Activated naive CD8-positive, alpha-beta T cell treated with anti-CD3 and anti-CD28 coated beads, Interleukin-2, amount 50 U/mL, for 24 hours (primary cell): ENCODE measurements around the gene TAS2R50.

Experiments used
- ATAC-seq: fragments of 150-1000 bp; cut with Tn5 transposase; one replicate; pipeline ENCODE4 v1.10.0; 2021
- DNase-seq: peaks from one replicate; pipeline ENCODE4 v3.0.0; 2021
- H3K27ac Mint-ChIP-seq: one replicate; pipeline ENCODE4 v1.8.0; 2021; ENCODE audit warnings: mild to moderate bottlenecking, mixed read lengths
- H3K27me3 Mint-ChIP-seq: one replicate; pipeline ENCODE4 v1.8.0; 2021; ENCODE audit warnings: mixed read lengths
- H3K36me3 Mint-ChIP-seq: one replicate; pipeline ENCODE4 v1.8.0; 2021; ENCODE audit warnings: low read depth, mixed read lengths
- H3K4me1 Mint-ChIP-seq: one replicate; pipeline ENCODE4 v1.8.0; 2021; ENCODE audit warnings: mixed read lengths
- H3K4me3 Mint-ChIP-seq: one replicate; pipeline ENCODE4 v1.8.0; 2021; ENCODE audit warnings: mild to moderate bottlenecking, moderate library complexity, mixed read lengths
- H3K9me3 Mint-ChIP-seq: one replicate; pipeline ENCODE4 v1.8.0; 2021; ENCODE audit warnings: mixed read lengths

TAS2R50 gene

DNA sequence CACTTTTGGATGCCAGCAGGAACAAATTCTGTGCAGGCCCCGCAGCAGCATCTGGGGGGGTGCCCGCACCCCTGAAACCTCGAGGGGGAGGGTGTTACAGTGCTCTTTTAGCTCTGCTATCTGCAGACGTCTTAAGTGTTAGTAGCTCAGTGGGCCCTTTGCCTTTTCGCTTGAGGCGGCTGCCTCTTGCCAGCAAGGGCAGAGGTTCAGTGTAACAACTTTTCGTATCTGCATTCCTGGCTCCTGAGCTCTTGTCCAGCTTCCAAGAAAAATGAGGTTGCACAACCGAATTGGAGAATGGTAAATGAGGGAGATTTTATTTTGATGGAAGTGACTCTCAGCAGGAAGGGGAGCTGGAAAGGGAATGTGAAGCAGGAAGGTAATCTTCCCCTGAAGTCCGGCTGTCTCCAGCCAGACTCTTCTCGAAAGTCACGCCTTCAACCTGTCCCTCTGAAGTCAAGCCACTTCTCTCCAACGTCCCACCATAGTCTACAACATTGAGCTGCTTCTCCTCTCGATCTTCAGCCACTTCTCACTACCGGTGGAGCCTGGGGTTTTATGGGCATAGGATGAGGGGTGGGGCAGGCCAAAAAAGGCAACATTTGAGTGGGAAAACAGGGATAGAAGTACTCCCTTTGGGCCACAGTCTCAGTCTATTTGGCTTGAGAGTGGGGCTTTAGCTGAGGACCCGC lies 17.8 kb downstream of the TAS2R50 start:
- H3K36me3 Mint-ChIP-seq: peaks cover 23% of the 10 kb centered on the region
- no peak overlapping the region for H3K27ac Mint-ChIP-seq
- DNase-seq (no peak), ATAC-seq (no peak)
- peaks cover 10% of the 10 kb centered on the region for H3K4me1 Mint-ChIP-seq
- H3K4me3 Mint-ChIP-seq: no peak overlapping the region
- no peaks in the 10 kb centered on the region for H3K27me3 Mint-ChIP-seq
- H3K9me3 Mint-ChIP-seq: no peaks in the 10 kb centered on the region

DNA sequence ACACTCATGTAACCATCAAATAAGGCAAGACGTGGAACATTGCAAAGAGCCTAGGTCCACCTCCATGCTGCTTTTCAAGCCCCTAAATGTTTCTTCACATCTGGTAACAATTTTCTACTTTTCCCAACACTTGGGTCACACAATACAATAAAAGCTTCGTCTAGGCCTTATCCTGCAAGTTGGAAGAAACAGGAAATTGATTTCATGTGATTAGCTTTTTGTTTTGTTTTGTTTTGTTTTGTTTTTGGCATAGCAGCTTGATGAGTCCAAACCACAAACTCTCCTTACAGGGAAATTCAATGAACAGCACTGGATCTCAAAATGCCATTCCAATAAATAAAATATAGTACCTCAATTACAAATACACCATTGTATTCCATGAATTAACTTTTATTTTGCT lies 19.3 kb downstream of the TAS2R50 start:
- Mint-ChIP-seq H3K36me3 (peaks cover 25% of the 10 kb centered on the region), H3K27ac (no peak overlapping the region), H3K9me3 (no peaks in the 10 kb centered on the region), H3K4me3 (no peak overlapping the region), H3K27me3 (no peaks in the 10 kb centered on the region), H3K4me1 (peaks cover 10% of the 10 kb centered on the region)
- ATAC-seq (no peak), DNase-seq (no peak)

- Mint-ChIP-seq H3K4me3 (no peak overlapping the region), H3K9me3 (no peaks in the 10 kb centered on the region), H3K4me1 (peaks cover 13% of the 10 kb centered on the region), H3K27ac (no peak overlapping the region), H3K27me3 (no peaks in the 10 kb centered on the region), H3K36me3 (peaks cover 25% of the 10 kb centered on the region)
- ATAC-seq: no peak
- DNase-seq: no peak
Measured at GRCh38 chr12:10966314-10966713, 20.4 kb downstream of the TAS2R50 start.

DNA sequence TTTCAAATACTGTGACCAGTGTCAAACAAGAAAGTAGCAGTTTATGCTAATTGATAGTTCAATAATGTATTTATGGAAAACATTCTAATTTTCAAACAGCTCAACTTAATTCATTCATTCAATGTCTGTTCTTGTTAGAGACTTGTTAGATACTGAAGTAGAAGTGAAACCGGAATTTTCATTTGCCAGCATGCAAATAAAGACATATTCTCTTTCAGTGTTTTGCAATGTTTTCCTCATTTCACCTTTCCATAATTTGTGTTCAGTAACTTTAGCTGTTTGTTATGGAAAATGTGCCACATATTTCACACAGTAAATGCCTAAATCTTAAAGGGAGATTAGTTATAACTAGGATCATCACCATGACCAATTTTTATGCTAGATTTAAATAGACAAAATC lies 21.2 kb downstream of the TAS2R50 start:
- H3K27ac Mint-ChIP-seq: no peak overlapping the region
- no peak for ATAC-seq
- no peak for DNase-seq
- no peaks in the 10 kb centered on the region for H3K9me3 Mint-ChIP-seq
- H3K4me3 Mint-ChIP-seq: no peak overlapping the region
- H3K27me3 Mint-ChIP-seq: no peaks in the 10 kb centered on the region
- peaks cover 23% of the 10 kb centered on the region for H3K36me3 Mint-ChIP-seq
- H3K4me1 Mint-ChIP-seq: peaks cover 21% of the 10 kb centered on the region

DNA sequence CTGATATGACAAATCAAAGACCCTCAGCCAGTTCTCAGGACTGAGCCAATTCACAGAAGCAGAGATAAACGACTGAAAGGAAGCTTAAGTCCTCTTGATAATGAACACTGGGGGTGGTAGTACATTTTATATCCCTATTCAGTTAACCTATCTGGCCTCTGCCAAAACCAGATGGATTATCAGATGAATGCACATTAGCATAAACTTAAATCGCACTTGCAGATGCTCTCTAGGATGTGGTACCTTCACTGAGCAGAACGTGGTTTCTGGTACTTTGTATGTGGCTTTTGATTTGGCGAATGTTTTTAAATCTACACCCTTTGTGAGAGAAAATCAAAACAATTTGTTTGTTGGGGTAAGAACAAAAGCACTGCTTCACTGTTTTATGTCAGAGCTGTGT lies 26.5 kb downstream of the TAS2R50 start:
- peaks cover 31% of the 10 kb centered on the region for H3K4me1 Mint-ChIP-seq

DNA sequence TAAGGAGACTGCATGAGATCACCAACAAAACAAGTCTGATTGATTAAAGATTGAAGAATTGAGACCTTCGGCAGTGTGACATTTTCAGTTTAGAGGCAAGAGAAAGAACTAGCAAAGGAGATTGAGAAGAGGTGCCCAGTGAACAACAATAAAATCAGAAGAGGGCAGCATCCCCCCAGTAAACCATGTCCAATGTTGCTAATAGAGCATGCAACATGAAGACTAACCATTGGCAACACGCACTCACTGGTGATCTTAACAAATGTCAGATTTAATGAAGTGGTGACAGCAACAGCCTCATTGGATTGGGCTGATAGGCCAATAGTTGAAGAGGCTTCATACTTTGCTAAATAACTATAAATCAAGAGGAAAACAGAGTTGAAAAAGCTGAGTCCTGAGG lies 26.9 kb downstream of the TAS2R50 start:
- ATAC-seq (no peak), DNase-seq (no peak)
- no peak overlapping the region for H3K27ac Mint-ChIP-seq
- no peak overlapping the region for H3K4me3 Mint-ChIP-seq
- peaks cover 29% of the 10 kb centered on the region for H3K4me1 Mint-ChIP-seq
- peaks cover 24% of the 10 kb centered on the region for H3K36me3 Mint-ChIP-seq
- H3K9me3 Mint-ChIP-seq: peaks cover 17% of the 10 kb centered on the region
- H3K27me3 Mint-ChIP-seq: no peaks in the 10 kb centered on the region

More for the DNA sequence above, 26.5 kb downstream of the TAS2R50 start:
- Mint-ChIP-seq H3K9me3 (peaks cover 14% of the 10 kb centered on the region), H3K27me3 (no peaks in the 10 kb centered on the region), H3K27ac (no peak overlapping the region), H3K36me3 (peaks cover 21% of the 10 kb centered on the region), H3K4me3 (no peak overlapping the region)
- DNase-seq (no peak), ATAC-seq (no peak)

DNA sequence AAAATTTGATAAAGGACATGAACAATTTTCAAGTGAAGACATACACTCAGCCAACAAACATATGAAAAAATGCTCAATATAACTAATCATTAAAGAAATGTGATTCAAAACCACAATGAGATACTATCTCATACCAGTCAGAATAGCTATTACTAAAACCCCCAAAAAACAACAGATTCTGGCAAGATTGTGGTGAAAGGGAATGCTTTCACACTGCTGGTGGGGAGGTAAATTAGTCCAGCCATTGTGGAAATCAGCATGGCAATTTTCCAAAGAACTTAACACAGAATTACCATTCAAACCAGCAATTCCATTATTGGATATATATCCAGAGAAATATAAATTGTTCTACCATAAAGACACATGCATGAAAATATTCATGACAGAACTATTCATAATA lies 29.0 kb downstream of the TAS2R50 start:
- Mint-ChIP-seq H3K4me3 (no peak overlapping the region), H3K36me3 (peaks cover 27% of the 10 kb centered on the region), H3K27me3 (no peaks in the 10 kb centered on the region), H3K4me1 (peaks cover 34% of the 10 kb centered on the region), H3K9me3 (peaks cover 23% of the 10 kb centered on the region), H3K27ac (no peak overlapping the region)
- DNase-seq: no peak
- ATAC-seq: no peak

- Mint-ChIP-seq H3K4me3 (no peak overlapping the region), H3K36me3 (peaks cover 34% of the 10 kb centered on the region), H3K4me1 (peaks cover 28% of the 10 kb centered on the region), H3K9me3 (peaks cover 23% of the 10 kb centered on the region), H3K27me3 (no peaks in the 10 kb centered on the region), H3K27ac (no peak overlapping the region)
- DNase-seq: no peak
- no peak for ATAC-seq
Measured at GRCh38 chr12:10956085-10956484, 30.6 kb downstream of the TAS2R50 start.

- Mint-ChIP-seq H3K27me3 (no peaks in the 10 kb centered on the region), H3K36me3 (peaks cover 48% of the 10 kb centered on the region), H3K27ac (no peak overlapping the region), H3K4me3 (no peak overlapping the region), H3K9me3 (peaks cover 33% of the 10 kb centered on the region), H3K4me1 (peaks cover 14% of the 10 kb centered on the region)
- DNase-seq: no peak
- ATAC-seq: no peak
Measured at GRCh38 chr12:10952645-10953044, 34.1 kb downstream of the TAS2R50 start.

DNA sequence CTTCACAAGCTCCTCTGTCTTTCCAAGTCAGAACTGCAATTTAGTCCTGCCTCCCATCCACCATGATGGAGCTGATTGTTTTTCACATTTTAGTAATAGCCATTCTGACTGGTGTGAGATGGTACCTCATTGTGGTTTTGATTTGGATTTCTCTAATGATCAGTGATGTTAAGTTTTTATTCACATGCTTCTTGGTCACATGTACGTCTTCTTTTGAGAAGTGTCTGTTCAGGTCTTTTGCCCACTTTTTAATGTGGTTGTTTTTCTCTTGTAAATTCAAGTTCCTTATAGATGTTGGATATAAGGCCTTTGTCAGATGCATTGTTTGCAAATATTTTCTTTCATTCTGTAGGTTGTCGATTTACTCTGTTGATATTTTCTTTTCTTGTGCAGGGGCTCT lies 43.5 kb downstream of the TAS2R50 start:
- H3K9me3 Mint-ChIP-seq: peaks cover 32% of the 10 kb centered on the region
- DNase-seq: no peak
- no peaks in the 10 kb centered on the region for H3K4me1 Mint-ChIP-seq
- H3K4me3 Mint-ChIP-seq: no peak overlapping the region
- no peak overlapping the region for H3K27ac Mint-ChIP-seq
- no peaks in the 10 kb centered on the region for H3K27me3 Mint-ChIP-seq
- ATAC-seq: no peak
- peaks cover 13% of the 10 kb centered on the region for H3K36me3 Mint-ChIP-seq

DNA sequence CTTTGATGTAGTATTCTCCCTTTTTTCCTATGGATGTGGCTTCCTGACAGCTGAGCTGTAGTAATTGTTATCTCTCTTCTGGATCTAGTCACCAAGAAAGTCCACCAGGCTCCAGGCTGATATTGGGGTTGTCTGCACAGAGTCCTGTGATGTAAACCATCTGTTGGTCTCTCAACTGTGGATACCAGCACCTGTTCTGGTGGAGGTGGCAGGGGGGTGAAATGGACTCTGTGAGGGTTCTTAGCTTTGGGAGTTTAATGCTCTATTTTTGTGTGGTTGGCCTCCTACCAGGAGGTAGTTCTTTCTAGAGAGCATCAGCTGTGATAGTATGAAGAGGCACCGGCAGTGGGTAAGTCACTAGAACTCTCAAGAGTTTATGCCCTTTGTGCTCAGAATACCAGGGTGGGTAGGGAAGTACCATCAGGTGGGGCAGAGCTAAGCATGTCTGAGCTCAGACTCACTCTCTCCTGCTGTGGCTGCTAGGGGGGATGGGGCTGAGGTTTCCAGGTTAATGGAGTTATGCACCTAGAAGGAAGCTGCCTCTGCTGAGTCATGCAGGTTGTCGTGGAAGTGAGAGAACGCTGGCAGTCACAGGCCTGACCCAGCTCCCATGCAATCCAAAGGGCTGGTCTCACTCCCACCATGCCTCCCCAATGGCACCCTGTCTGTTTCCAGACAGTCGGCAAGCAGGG lies 44.6 kb downstream of the TAS2R50 start:
- no peak overlapping the region for H3K27ac Mint-ChIP-seq
- H3K27me3 Mint-ChIP-seq: no peaks in the 10 kb centered on the region
- ATAC-seq (peak; percentile 43), DNase-seq (peak; percentile 7)
- H3K4me3 Mint-ChIP-seq: no peak overlapping the region
- H3K9me3 Mint-ChIP-seq: peaks cover 22% of the 10 kb centered on the region
- H3K4me1 Mint-ChIP-seq: no peaks in the 10 kb centered on the region
- H3K36me3 Mint-ChIP-seq: peaks cover 4% of the 10 kb centered on the region

DNA sequence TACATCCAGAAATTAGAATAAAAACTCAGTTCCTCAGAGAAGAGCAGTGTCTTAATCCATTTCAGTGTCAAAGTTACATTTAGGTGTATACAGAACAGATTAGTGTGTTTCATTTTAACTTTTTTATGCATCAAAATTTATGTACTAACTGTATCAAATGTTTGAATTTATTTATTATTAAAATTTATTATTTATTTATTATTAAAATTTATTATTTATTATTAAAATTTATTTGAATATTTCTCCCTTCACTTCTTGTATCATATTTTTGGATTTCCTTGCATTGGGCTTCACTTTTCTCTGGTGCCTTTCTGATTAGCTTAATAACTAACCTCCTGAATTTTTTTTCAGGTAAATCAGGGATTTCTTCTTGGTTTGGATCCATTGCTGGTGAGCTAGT lies 45.3 kb downstream of the TAS2R50 start:
- peaks cover 16% of the 10 kb centered on the region for H3K9me3 Mint-ChIP-seq
- no peak overlapping the region for H3K4me3 Mint-ChIP-seq
- no peak overlapping the region for H3K27ac Mint-ChIP-seq
- no peaks in the 10 kb centered on the region for H3K36me3 Mint-ChIP-seq
- ATAC-seq (no peak), DNase-seq (no peak)
- no peaks in the 10 kb centered on the region for H3K4me1 Mint-ChIP-seq
- H3K27me3 Mint-ChIP-seq: no peaks in the 10 kb centered on the region

GRCh38 chr12:10940389-10940788 lies 46.3 kb downstream of the TAS2R50 start:
- Mint-ChIP-seq H3K4me3 (no peak overlapping the region), H3K9me3 (peaks cover 7% of the 10 kb centered on the region), H3K27ac (no peak overlapping the region), H3K27me3 (no peaks in the 10 kb centered on the region), H3K4me1 (no peaks in the 10 kb centered on the region), H3K36me3 (no peaks in the 10 kb centered on the region)
- DNase-seq (no peak), ATAC-seq (no peak)

DNA sequence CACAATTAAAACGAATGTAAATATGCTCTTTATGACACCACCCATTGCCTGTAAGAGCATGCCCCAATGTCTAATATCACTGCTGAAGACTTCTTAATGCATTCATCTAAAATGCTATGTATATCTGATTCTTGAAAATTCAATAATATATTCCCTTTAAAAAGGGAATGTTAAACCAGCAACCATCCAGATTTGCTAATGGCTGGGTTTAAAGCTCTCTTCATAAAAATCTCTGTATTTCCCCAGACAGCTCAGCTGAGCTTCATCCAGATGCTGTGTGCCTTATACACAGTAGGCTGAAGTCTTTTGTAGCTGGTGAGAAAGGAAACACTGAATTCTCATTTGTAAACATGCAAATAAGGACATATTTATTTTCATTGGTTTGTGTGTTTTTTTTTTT lies 47.5 kb downstream of the TAS2R50 start, which contains the start of gene TAS2R14:
TAS2R14 (minus strand) TSS at position 101 of the 400 bp plus-strand sequence; CDS start at position 45, 56 bp downstream.
- Mint-ChIP-seq H3K9me3 (no peaks in the 10 kb centered on the region), H3K4me1 (no peaks in the 10 kb centered on the region), H3K4me3 (no peak within 1 kb of the TSS), H3K27me3 (no peaks in the 10 kb centered on the region), H3K27ac (no peak within 1 kb of the TSS), H3K36me3 (no peaks in the 10 kb centered on the region)
- no peak for ATAC-seq
- no peak for DNase-seq

GRCh38 chr12:10936506-10936905 lies 50.2 kb downstream of the TAS2R50 start:
- Mint-ChIP-seq H3K27me3 (no peaks in the 10 kb centered on the region), H3K36me3 (no peaks in the 10 kb centered on the region), H3K4me1 (no peaks in the 10 kb centered on the region), H3K4me3 (no peak overlapping the region), H3K9me3 (no peaks in the 10 kb centered on the region), H3K27ac (no peak overlapping the region)
- ATAC-seq (no peak), DNase-seq (no peak)
